GM12878 (cell line): ENCODE data around the gene HEMK1. TPM values are rescaled to one million over a fixed set of nuclear protein-coding genes. Genes with fewer than 3 reads are reported as not detected.

Experiments used
- ATAC-seq: fragments of 200-7000 bp; cut with Tn5 transposase; 3 replicates; pipeline ENCODE4 v1.9.1; 2020; ENCODE audit warnings: mild to moderate bottlenecking, moderate library complexity
- BruUV-seq: library from RNA; stranded (reverse); fragments of 400-500 nt; replicated peaks from 2 replicates; lab custom pipeline; 2021; lab: Mats Ljungman, UMichigan
- CTCF ChIA-PET: fragments of 300-600 bp; sonication (Branson Sonifier 250); formaldehyde crosslinking; extraction: SDS; loops from one replicate; lab custom pipeline; 2021; ENCODE audit warnings: inconsistent platforms; lab: Yijun Ruan, JAX
- POLR2A ChIA-PET: fragments of 350-600 bp; formaldehyde crosslinking; extraction: SDS; loops from one replicate; lab custom pipeline; 2021; ENCODE audit warnings: inconsistent platforms; lab: Charles Lee
- RAD21 ChIA-PET: fragments of 300-600 bp; sonication (Branson Sonifier 250); formaldehyde crosslinking; loops from one replicate; lab custom pipeline; 2023; ENCODE audit warnings: antibody characterized with exemption; ENCODE audit not compliant: unreplicated experiment; lab: Charles Lee
- SMC1A ChIA-PET: fragments of 300-600 bp; sonication (Branson Sonifier 250); formaldehyde crosslinking; loops from one replicate; lab custom pipeline; 2023; ENCODE audit not compliant: unreplicated experiment, uncharacterized antibody; lab: Charles Lee
- DNase-seq: peaks from one replicate; pipeline ENCODE4 v3.0.0-alpha.2; 2011; ENCODE audit warnings: low read depth, low spot score
- FAIRE-seq: peaks from 3 replicates; lab custom pipeline; 2011; peaks lifted over from hg19 to GRCh38; lab: Jason Lieb, UNC
- H2AFZ ChIP-seq: 2 replicates; pipeline ENCODE4 v1.6.0; 2011; ENCODE audit warnings: low read depth, low read length, control low read depth; ENCODE audit not compliant: control insufficient read depth
- H3K27ac ChIP-seq: 2 replicates; pipeline ENCODE4 v1.5.1; 2011; ENCODE audit warnings: control low read depth; ENCODE audit not compliant: control insufficient read depth, insufficient read depth
- H3K27me3 ChIP-seq, 2 experiments: replicated peaks in 1 of 2; 2 replicates each; pipeline versions ENCODE4 v1.6.0 to v1.6.1; 2011; ENCODE audit warnings: low read length in 1 of 2; ENCODE audit not compliant: control insufficient read depth in 2 of 2, insufficient read depth in 2 of 2
- H3K36me3 ChIP-seq, 2 experiments: 2 replicates each; pipeline ENCODE4 v1.5.1; 2011; ENCODE audit warnings: low read length in 1 of 2; ENCODE audit not compliant: control insufficient read depth in 2 of 2, insufficient read depth in 2 of 2
- H3K4me1 ChIP-seq: 2 replicates; pipeline ENCODE4 v1.6.1; 2011; ENCODE audit warnings: mild to moderate bottlenecking, low read length, moderate library complexity, mixed read lengths; ENCODE audit not compliant: control insufficient read depth, insufficient read depth
- H3K4me2 ChIP-seq: 2 replicates; pipeline ENCODE4 v1.6.0; 2011; ENCODE audit warnings: control low read depth; ENCODE audit not compliant: control insufficient read depth, insufficient read depth
- H3K4me3 ChIP-seq: fragments of 200-600 bp; sonication (generic); 2 replicates; pipeline ENCODE4 v1.5.1; 2016
- H3K79me2 ChIP-seq: 2 replicates; pipeline ENCODE4 v1.6.0; 2011; ENCODE audit warnings: low read length; ENCODE audit not compliant: control insufficient read depth, insufficient read depth
- H3K9ac ChIP-seq: 2 replicates; pipeline ENCODE4 v1.8.0; 2011; ENCODE audit warnings: low read length, control low read depth, mixed read lengths; ENCODE audit not compliant: control insufficient read depth, insufficient read depth
- H3K9me3 ChIP-seq: replicated peaks from 3 replicates; pipeline ENCODE4 v1.5.1; 2011; ENCODE audit warnings: mild to moderate bottlenecking, low read length; ENCODE audit not compliant: control insufficient read depth, insufficient read depth
- H4K20me1 ChIP-seq: 2 replicates; pipeline ENCODE4 v1.6.0; 2011; ENCODE audit not compliant: control insufficient read depth, insufficient read depth
- E2F4 ChIP-seq: IDR thresholded peaks from 2 replicates; pipeline ENCODE4 v1.6.1; 2012; ENCODE audit warnings: low read depth, low read length, improper control_type of control experiment
- RFX5 ChIP-seq: IDR thresholded peaks from 2 replicates; pipeline ENCODE4 v1.6.1; 2011; ENCODE audit warnings: low read depth, low read length, improper control_type of control experiment
- WGBS: methylation state at CpG from one replicate; pipeline ENCODE4 v1.1.6; 2016; ENCODE audit warnings: low lambda C conversion rate; ENCODE audit not compliant: insufficient replicate concordance, insufficient coverage; ENCODE audit errors: missing lambda C conversion rate; 5-methylcytosine and 5-hydroxymethylcytosine counted together
- in situ Hi-C: fragments of 300-500 bp; cut with MboI; formaldehyde crosslinking; loops from 9 replicates; pipeline ENCODE4 v1.14.3; 2018; ENCODE audit warnings: mixed read lengths
- intact Hi-C: fragments of 100-400 bp; cut with micrococcal nuclease; formaldehyde crosslinking; loops from one replicate; pipeline ENCODE4 v1.14.2; 2022; ENCODE audit not compliant: unreplicated experiment
- polyA plus RNA-seq, 11 experiments: library from polyadenylated mRNA; depleted of rRNA in 4 of 11; unstranded in 6 of 11; stranded (reverse) in 5 of 11; fragments of >200 nt; fragmentation: Nextera tagmentation in 4 of 11; fragmentation: Illumina TruSeq in 1 of 11; extraction: Ambion mirVana in 4 of 11; extraction: Trizol in 1 of 11; gene quantifications; 1 replicate in 1 of 11; 2 replicates in 10 of 11; pipeline versions ENCODE4 v1.2.1 to v1.2.3, GENCODE V29; 2011 to 2016; ENCODE audit warnings: inconsistent platforms in 2 of 11, missing spikeins in 2 of 11, low read depth in 1 of 11
- total RNA-seq, 4 experiments: library from RNA; depleted of rRNA in 3 of 4; stranded (reverse); fragments of >200 nt in 3 of 4; fragmentation: Illumina TruSeq in 1 of 4; extraction: Trizol in 1 of 4; gene quantifications; 2 replicates each; pipeline versions ENCODE4 v1.2.1 to v1.2.3, GENCODE V29; 2013 to 2021

HEMK1 gene
- total and polyA plus RNA-seq, 10 of the 15 experiments (the other 5 are each of a cell fraction or from before 2014, with no cell fraction given): 2.8 to 19.0 (median 12.0) TPM

- H3K79me2 ChIP-seq: no peaks in the 10 kb centered on the region
- H4K20me1 ChIP-seq: no peaks in the 10 kb centered on the region
- no peaks in the 10 kb centered on the region for H3K36me3 ChIP-seq
- in situ Hi-C loops: loop anchor here (25.0 kb wide), 1 partner anchor 1087 kb away; no protein-coding TSS in a partner anchor
- H3K27ac ChIP-seq: no peak overlapping the region
- no peak for FAIRE-seq
- H3K9me3 ChIP-seq: no peaks in the 10 kb centered on the region
- 34% methylated on average over 9 of the region's 9 CpGs for WGBS
- no peaks in the 10 kb centered on the region for H3K27me3 ChIP-seq
- H3K9ac ChIP-seq: no peak overlapping the region
- intact Hi-C loops: no loop called here
- H3K4me1 ChIP-seq: peaks cover 18% of the 10 kb centered on the region
- no peak overlapping the region; the same call in 1 of the 2 replicates for H3K4me2 ChIP-seq
- no peak for DNase-seq
- ChIA-PET CTCF (interaction anchor here (2.3 to 4.8 kb wide), 4 partner anchors 9 to 13 kb away, joined by 7 to 42 read pairs (median 14); partner anchors contain the start of gene CISH), RAD21 (interaction anchor here (1.0 to 3.0 kb wide), 3 partner anchors 10 to 31 kb away, joined by 4 to 32 read pairs (median 6); partner anchors contain the start of gene HEMK1), POLR2A (interaction anchor here (0.5 to 7.6 kb wide), 5 partner anchors 10 to 32 kb away, joined by 3 to 65 read pairs (median 10); partner anchors contain the start of genes C3orf18, CISH and HEMK1), SMC1A (interaction anchor here (1.4 to 3.3 kb wide), 3 partner anchors 10 to 16 kb away, joined by 5 to 15 read pairs (median 11); partner anchors contain the start of gene CISH)
- no TSS peak for BruUV-seq
- peak overlapping the region; percentile 83 for H2AFZ ChIP-seq
- ATAC-seq: no peak
- TF ChIP-seq E2F4 (no peak), RFX5 (no peak)
- no peak overlapping the region for H3K4me3 ChIP-seq
Measured at GRCh38 chr3:50600141-50600753, 30.9 kb downstream of the HEMK1 start.
